ENCODE results near the gene EIF3L.

EIF3L gene

DNA sequence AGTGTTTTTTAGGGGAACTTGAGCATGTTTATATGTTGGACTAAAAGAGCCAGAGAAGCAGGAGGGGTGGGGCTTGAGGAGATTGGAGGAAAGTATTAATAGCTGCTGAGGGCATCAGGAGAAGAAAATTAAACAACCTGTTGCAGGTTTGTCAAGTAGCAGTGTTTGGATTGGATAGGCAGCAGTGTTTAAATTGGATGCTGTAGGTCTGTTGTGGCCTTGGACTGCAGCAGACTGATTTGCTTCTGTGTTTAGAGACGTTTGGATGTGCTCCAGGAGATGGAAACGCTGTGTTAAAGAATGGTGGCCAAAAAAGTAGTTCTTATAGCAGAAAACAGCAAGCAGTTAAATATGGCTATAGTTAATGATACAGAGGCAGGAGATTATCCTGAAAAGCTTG lies 5.7 kb downstream of the EIF3L start:
- DNase-seq (ENCODE audit: low read depth) = no peak

- no peak for DNase-seq (ENCODE audit: low read depth)
These were observed 6.2 kb downstream of the EIF3L start for GRCh38 chr22:37855462-37855861.

DNA sequence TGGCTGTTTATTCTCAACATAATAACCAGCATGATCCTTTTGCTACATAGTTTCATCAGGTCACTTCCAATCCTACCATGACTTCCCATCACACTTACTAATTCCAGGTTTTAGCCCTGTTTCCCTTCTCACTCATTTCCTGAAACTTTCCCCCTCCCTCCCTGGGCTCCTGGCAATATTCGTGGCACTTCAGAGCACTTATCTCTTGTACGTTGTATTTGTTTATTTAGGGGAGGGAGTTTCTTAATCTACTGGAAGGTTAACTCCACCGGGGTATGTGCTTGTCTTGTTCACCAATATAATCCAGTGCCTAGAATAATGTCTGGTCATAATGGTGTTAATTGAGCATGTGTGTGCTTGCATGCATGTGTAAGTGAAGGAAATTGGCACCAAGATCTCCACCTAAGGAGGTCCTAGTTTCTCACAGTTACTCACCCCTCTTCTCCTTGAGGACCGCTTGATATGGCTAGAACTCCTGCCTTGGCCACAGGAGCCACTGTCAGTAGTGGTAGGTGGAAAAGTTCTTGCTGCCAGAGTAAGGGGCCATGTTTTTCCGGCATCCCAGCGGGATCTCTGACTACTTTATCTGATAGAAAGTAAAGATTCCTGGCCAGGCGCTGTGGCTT lies 11.7 kb downstream of the EIF3L start:
- no peak for DNase-seq (ENCODE audit: low read depth)

DNA sequence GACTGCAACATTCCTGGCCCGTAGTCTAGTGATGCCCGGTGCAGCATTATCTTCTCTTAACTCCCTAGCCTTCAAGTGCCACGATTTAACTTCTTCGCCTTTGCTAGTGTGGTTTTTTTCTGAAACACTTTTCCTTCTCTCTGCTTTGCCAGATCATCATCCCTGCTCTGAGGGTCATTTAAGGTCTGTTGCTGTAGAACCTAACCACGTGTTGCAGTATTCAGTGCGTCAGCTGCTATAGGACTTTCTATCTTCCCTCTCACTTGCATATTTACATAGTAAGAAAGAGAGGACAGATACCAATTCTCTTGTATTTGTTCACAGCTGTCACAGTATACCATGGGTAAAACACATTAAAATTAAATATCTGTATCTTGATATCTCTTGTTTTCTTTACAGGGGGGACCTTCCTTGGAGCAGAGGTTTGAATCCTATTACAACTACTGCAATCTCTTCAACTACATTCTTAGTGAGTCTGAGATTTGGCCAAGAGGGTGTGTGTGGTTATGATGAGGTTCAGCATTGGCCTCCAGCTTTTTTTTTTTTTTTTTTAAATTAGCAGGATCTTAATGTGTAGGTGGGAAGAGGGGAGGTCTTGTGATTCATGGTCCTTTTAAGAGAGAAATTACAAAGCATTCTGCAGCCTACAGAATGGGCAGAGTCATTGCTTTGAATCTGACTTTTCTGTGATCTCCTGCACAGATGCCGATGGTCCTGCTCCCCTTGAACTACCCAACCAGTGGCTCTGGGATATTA lies 13.5 kb downstream of the EIF3L start:
- DNase-seq (ENCODE audit: low read depth) = no peak

- no peak for DNase-seq (ENCODE audit: low read depth)
These were observed 16.3 kb downstream of the EIF3L start for GRCh38 chr22:37865510-37865909.

GRCh38 chr22:37870273-37870672 lies 21.1 kb downstream of the EIF3L start:
- DNase-seq (ENCODE audit: low read depth) = no peak

GRCh38 chr22:37880668-37881440 lies 31.6 kb downstream of the EIF3L start:
- no peak for DNase-seq (ENCODE audit: low read depth)

DNA sequence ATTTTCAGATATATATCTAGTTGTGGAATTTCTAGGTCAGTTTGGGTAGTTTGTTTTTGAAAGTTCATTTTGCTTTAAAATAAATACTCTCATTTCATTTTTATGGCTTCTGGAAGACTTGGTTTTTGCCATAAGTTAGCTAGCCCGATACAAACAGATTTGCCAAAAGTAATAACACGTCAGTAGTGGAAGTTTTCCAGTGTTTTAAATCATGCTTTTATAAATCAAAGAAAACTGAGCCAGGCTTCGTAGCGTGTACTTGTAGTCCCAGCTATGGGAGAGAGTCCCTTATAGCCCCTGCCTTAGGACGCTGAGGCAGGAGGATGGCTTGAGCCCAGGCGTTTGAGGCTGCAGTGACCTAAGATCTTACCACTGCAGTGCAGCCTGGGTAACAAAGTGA lies 35.2 kb downstream of the EIF3L start:
- DNase-seq (ENCODE audit: low read depth) = no peak

- DNase-seq (ENCODE audit: low read depth) = no peak
These were observed 38.6 kb downstream of the EIF3L start for GRCh38 chr22:37887584-37888378.

GRCh38 chr22:37891926-37892325 lies 42.7 kb downstream of the EIF3L start:
- no peak for DNase-seq (ENCODE audit: low read depth)

GRCh38 chr22:37892566-37893335 lies 43.5 kb downstream of the EIF3L start:
- no peak for DNase-seq (ENCODE audit: low read depth)

GRCh38 chr22:37893583-37893983 lies 44.4 kb downstream of the EIF3L start:
- no peak for DNase-seq (ENCODE audit: low read depth)

DNA sequence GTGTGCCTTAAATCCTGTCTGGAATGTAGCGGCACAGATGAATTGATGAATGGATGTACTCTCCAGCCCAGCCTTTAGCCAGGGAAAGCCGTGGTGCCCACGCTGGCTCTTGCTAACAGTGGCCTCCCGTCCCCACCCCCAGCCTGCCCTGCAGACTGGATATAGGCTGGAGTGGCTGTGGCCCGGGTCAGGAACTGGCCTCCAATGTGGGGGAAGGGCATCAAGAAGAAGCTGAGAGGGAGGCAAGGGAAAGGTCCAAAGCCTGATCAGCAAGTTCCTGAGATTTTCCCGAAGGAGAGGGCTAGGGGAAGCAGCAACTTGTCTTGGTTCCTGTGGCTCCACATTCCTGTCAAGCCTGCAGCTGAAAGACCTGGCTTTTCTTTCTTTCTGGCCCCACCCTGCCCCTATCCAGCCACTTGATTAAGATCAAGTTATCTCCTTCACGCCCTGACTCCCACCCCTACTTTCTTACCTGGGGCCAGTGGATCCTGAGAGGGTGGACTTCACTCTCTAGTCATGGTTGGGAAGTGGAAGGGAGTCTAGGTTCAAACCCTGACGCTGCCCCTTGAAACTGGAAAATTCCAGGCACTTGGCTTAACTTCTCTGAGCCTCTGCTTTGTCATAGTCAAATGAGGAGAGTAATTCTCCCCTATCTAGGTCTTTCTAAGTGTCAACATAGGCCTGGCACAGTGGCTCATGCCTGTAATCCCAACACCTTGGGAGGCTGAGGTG lies 45.9 kb downstream of the EIF3L start:
- no peak for DNase-seq (ENCODE audit: low read depth)

DNA sequence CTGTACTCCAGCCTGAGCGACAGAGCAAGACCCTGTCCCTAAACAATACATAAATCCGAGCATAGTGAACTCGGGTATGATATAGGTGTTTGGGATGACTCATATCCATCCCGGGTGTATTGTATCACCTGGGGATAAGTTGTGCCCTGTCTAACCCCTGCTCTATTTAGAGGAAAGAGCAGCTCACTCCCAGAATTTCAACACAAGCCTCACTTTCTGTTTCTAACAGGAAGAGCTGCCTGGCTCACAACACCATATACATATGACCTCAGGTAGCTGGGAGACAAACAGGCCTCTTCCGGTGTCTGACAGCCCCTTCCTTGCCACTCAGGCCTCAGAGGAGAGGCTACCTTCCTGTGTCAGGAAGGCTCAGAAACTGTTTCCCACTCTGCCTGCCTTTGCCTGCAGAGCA lies 47.0 kb downstream of the EIF3L start:
- DNase-seq (ENCODE audit: low read depth) = no peak

DNA sequence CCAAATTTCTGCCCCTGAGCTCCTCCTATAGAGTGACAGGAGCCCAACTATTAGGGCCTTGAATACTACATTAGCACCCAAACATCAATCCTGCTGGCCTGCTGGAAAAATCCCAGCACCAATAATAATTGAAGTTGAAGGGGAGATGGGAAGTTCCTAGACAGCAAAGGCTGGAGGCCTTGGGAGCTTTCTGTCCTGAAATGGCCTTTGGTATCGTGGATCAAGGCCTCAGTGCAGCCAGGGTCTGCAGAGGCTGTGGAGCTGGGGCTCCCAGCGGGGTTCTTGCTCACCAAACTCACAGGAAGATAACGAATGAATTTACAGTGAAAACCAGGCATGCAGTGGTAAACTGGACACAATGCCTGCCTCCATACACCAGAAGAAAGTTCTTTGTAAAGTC lies 47.7 kb downstream of the EIF3L start:
- DNase-seq (ENCODE audit: low read depth) = no peak

DNA sequence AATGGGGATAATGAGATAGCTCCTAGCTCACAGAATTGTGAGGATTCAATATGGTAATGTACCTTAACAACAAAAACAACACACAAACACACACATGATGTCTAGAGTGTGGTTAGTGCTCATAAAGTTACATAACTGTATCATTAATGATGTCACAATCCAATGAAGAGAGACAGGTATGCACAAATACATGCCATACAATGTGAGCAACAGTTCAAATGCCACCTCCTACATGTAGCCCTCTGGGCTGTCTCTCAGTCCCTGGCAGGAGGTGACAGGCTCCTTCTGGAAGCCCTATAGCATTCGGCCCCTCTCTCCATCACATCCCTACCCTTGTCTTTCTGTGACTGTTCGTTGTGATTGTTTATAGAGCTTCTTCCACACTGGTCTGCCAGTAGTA lies 48.6 kb downstream of the EIF3L start:
- no peak for DNase-seq (ENCODE audit: low read depth)

DNA sequence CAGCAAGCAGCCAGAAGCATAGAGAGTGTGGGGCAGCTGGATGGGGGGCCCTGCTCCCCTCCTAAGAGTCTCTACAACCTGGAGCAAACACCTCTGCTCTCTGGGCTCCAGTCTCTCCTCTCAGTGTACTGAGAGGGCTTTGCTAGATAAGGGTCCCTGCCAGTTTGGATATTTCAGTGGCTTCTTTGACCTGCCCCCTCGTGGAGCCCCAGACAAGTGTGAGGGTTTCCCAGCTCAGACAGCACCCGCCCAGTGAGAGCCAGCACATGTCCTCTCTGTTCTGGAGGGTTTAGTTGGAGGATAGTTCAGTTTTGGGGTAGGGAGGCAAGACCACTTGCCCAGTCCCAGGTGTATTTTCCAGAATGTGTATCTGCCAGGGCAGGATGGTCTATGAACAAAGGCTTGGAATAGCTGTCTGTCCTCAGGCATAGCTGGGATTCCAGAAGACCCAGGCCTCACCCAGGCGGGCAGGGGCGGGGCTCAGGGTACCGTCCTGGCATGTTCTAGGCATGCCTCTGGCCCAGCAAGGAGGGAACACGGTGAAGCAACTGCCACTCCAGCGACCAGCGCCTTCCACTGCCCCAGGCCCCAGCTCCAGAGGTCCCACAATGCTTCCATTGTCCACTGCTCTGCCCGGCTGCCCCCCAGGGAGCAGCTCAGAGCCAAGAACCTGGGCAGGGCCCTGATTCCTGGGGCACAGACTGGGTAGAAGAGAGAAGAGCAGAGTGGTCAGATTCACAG lies 49.4 kb downstream of the EIF3L start:
- DNase-seq (ENCODE audit: low read depth) = no peak

- no peak for DNase-seq (ENCODE audit: low read depth)
These were observed 55.6 kb downstream of the EIF3L start for GRCh38 chr22:37904572-37905533.
